ENCODE data around the gene PSD2. TPM values are rescaled to one million over a fixed set of nuclear protein-coding genes. Genes with fewer than 3 reads are reported as not detected.

The PSD2 gene
- total RNA-seq, 1 donor from 2014 or later: under 0.01 TPM

GRCh38 chr5:139881143-139881733, 85.6 kb downstream of the PSD2 start:
- no peak for DNase-seq

- DNase-seq: no peak
These were observed 86.7 kb downstream of the PSD2 start for GRCh38 chr5:139882316-139882715.

DNA sequence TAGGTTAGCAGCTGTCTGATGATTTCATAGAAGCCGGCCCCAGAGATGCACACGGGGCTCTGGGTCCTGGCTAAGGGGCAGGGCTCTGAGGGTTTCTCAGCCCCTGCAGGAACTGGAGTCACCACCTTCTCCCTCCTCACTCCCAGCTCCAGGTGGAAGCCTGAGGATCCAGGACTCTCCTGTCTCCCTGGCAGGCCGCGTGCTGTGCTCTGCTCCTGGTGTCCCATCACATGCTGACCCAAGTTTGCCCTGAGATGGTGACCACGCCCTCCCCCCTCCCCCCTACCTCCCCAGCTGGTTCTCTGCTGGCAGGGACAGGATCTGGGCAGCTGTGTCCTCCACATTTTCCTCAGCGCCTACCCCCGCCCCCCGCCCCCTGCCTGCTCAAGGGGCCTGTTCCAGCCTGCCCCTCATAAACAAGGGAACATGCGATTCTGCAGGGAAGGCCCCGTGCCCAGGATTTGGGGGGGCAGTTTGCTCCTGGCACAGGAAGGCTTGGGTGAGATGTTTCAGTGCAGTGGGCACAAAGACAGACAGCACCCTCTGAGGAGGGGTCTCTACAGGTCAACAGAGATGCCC, 87.4 kb downstream of the PSD2 start:
- no peak for DNase-seq

GRCh38 chr5:139884144-139884543, 88.5 kb downstream of the PSD2 start:
- DNase-seq: no peak

GRCh38 chr5:139884734-139885133, 89.1 kb downstream of the PSD2 start:
- DNase-seq: no peak

DNA sequence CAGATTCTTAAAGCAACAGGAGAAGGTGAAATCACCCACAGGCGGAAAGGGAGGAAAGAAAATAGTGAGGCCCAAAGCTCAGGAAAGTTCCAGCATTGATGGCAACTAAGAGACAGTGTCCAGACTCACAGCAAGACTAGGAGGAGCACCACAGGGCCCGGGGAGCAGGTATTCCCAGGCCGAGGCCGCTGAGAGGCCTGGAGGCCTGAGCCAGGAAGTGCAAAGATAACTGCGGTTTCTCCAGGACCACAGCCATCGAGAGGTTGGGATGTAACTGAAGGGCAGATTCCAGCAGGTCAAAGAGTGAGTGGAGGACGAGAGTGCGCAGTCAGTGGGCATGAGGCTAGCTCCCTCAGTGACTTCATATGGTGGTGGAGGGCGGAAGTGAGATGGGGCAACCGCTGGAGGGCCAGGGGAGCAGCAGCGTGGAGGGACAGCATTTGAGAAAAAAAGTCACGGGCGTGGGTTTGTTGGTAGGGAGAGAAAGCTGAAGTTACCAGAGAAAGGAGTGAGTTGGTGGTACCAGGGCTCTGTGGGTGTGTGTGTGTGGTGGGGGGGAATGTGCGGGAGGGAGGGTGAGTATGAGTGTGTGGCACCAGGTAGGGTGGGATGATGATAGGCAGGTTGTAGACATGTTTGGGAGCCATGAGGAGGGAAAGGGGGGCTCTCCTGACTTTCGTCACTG, 89.7 kb downstream of the PSD2 start:
- DNase-seq: no peak

DNA sequence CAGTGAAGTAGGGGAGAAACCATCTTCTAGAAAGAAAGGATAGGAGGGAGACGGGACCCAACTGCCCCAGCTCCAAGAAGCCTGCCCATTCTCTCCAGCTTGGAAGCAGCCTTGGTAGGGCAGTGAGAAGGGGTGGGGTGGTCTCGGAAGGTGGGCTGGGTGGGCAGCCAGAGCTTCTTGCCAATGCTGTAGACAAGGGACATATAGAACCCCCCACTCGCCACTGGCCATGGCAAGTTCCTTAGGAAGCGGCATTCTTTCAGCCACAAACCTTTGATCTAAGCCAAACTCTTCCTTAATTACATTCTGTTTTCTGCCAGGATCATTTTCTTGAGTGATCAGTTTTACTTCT, 90.2 kb downstream of the PSD2 start:
- no peak for DNase-seq

GRCh38 chr5:139886213-139886612, 90.6 kb downstream of the PSD2 start:
- no peak for DNase-seq

DNA sequence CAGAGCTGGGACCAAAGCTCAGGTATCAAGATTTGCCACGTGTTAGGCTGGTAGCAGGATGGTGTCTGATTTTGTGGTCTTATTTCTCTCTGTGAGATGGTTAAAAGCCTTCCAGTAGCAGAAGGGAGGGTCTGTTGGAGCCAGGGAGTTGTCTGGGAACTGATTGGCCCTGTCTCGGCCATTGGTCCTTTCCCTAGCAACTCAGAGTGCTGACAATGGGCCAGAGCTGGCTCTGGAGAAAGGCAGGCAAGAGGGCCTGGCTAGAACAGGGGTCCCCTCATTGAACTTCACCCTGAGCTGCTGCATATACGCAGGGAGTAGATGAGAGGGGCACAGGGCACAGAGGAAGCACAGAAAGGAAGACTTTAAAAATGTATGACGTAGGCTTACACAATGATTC, 92.8 kb downstream of the PSD2 start:
- no peak for DNase-seq

DNA sequence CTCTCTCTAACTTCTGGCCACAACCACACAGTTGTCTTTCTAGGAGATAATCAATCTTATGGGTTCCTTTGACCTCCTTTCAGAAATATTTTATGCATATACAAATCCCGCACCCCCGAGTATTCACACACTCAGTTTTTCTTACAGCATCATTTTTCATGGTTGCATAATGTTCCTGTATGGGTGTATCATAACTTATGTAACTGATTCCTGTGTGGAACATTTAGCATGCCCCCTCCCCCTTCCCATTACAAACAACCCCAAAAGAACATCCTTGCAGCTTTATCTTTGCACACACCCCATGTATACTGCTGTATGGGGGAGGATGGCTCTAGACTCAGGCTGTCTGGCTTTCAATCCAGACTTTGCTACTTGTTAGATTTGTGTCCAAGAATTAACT, 93.8 kb downstream of the PSD2 start:
- no peak for DNase-seq

GRCh38 chr5:139893873-139894272, 98.3 kb downstream of the PSD2 start:
- no peak for DNase-seq

Other genes with a start within 250 kb of the PSD2 start
- 68.5 and 71.6 TPM in 2 replicates for gene UBE2D2, start 234.5 kb upstream of the PSD2 start, total RNA-seq
- 29.6 and 36.1 TPM in 2 replicates for gene CXXC5, start 147.5 kb upstream of the PSD2 start, total RNA-seq
- 0.51 TPM in 2 replicates for gene NRG2, start 247.5 kb downstream of the PSD2 start, total RNA-seq